SU-DHL-6 (cell line): Measurements from ENCODE around the gene RXFP3.

Experiments used
- EZH2phosphoT487 ChIP-seq: fragments of 200-600 bp; sonication (generic), shearing (Covaris generic); conservative IDR thresholded peaks from 2 replicates; pipeline ENCODE4 v1.6.1; 2018; ENCODE audit warnings: mild to moderate bottlenecking, antibody characterized with exemption, low read length, moderate library complexity, mixed read lengths
- TF ChIP-seq, protein P1 (sequence below): fragments of 200-600 bp; sonication (generic); IDR thresholded peaks from one replicate; pipeline ENCODE4 v1.5.1; 2017; ENCODE audit warnings: antibody characterized with exemption, mild to moderate bottlenecking, low read length, moderate library complexity; ENCODE audit not compliant: insufficient read depth, poor library complexity, severe bottlenecking

DNA sequence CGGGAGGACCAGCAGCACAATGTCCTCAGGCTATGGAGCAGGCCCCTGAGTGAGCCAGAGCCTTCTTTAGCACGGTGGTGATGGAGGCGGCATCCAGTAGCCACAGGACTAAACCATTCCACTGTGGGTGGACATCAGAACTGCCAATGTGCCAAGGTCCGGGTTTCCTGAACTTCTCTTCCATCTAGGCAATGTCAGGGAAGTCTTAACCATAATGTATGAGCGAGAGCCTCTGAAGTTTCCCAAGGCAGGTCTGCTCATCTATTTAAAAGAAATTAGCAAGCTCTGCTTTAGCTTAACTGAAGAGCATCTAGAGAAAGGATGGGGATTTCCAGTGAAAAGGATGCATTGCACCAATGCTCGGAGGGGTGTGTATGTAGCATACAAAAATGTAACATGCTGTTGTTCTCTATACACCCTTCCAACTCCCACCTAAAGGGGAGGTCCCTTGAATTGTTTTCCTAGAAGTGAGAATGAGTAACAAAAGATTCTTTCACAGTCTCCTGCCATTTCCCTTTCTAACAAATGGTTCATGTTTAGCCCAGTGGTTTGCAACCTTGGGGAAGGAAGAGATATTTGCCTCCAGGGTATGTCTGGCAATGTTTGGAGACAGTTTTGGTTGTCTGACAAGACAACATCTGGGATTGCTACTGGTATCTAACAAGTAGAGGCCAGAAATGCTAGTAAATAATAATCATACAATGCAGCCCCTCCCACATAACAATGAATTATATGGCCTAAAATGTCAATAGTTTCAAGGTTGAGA lies 6.1 kb upstream of the RXFP3 start:
- TF ChIP-seq, protein P1, sequence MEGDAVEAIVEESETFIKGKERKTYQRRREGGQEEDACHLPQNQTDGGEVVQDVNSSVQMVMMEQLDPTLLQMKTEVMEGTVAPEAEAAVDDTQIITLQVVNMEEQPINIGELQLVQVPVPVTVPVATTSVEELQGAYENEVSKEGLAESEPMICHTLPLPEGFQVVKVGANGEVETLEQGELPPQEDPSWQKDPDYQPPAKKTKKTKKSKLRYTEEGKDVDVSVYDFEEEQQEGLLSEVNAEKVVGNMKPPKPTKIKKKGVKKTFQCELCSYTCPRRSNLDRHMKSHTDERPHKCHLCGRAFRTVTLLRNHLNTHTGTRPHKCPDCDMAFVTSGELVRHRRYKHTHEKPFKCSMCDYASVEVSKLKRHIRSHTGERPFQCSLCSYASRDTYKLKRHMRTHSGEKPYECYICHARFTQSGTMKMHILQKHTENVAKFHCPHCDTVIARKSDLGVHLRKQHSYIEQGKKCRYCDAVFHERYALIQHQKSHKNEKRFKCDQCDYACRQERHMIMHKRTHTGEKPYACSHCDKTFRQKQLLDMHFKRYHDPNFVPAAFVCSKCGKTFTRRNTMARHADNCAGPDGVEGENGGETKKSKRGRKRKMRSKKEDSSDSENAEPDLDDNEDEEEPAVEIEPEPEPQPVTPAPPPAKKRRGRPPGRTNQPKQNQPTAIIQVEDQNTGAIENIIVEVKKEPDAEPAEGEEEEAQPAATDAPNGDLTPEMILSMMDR = no peak
- no peak for TF ChIP-seq EZH2phosphoT487
